Hematopoietic multipotent progenitor cell treated with erythropoietin and hydrocortisone succinate and interleukin-3 and kit ligand, for 6 days (in vitro differentiated cells): ENCODE results near the gene LURAP1L.

ENCODE experiments used
- DNase-seq: peaks from one replicate; pipeline ENCODE4 v3.0.0-alpha.2; 2015

Gene LURAP1L

GRCh38 chr9:12813960-12814876, 39.4 kb downstream of the LURAP1L start:
- no peak for DNase-seq

GRCh38 chr9:12814877-12815237, 40.0 kb downstream of the LURAP1L start:
- DNase-seq, result no peak

- DNase-seq, result no peak
These were observed 41.1 kb downstream of the LURAP1L start for GRCh38 chr9:12815888-12816287.

GRCh38 chr9:12816656-12817101, 41.9 kb downstream of the LURAP1L start:
- DNase-seq, result no peak

GRCh38 chr9:12817702-12818101, 42.9 kb downstream of the LURAP1L start:
- DNase-seq, result no peak

- no peak for DNase-seq
These were observed 43.7 kb downstream of the LURAP1L start for GRCh38 chr9:12818431-12819000.

- DNase-seq, result peak; percentile 55
These were observed 44.8 kb downstream of the LURAP1L start for GRCh38 chr9:12819436-12820185.

- DNase-seq, result no peak
These were observed 47.3 kb downstream of the LURAP1L start for GRCh38 chr9:12822111-12822510.

GRCh38 chr9:12826924-12827565, 52.2 kb downstream of the LURAP1L start:
- no peak for DNase-seq

GRCh38 chr9:12833701-12834100, 58.9 kb downstream of the LURAP1L start:
- no peak for DNase-seq

GRCh38 chr9:12838546-12838945, 63.7 kb downstream of the LURAP1L start:
- no peak for DNase-seq

- no peak for DNase-seq
These were observed 68.9 kb downstream of the LURAP1L start for GRCh38 chr9:12843735-12844134.

GRCh38 chr9:12846035-12846434, 71.2 kb downstream of the LURAP1L start:
- no peak for DNase-seq

- DNase-seq, result no peak
These were observed 72.7 kb downstream of the LURAP1L start for GRCh38 chr9:12847561-12847960.

GRCh38 chr9:12849486-12850003, 74.7 kb downstream of the LURAP1L start:
- no peak for DNase-seq

- no peak for DNase-seq
These were observed 76.7 kb downstream of the LURAP1L start for GRCh38 chr9:12851341-12852090.

- no peak for DNase-seq
These were observed 78.2 kb downstream of the LURAP1L start for GRCh38 chr9:12853051-12853450.

- DNase-seq, result no peak
These were observed 79.4 kb downstream of the LURAP1L start for GRCh38 chr9:12854221-12854620.

GRCh38 chr9:12855066-12855465, 80.2 kb downstream of the LURAP1L start:
- no peak for DNase-seq

GRCh38 chr9:12856603-12857002, 81.8 kb downstream of the LURAP1L start:
- DNase-seq, result no peak

- no peak for DNase-seq
These were observed 85.0 kb downstream of the LURAP1L start for GRCh38 chr9:12859704-12860251.

- DNase-seq, result no peak
These were observed 86.2 kb downstream of the LURAP1L start for GRCh38 chr9:12860998-12861397.
